Measurements from ENCODE around the gene DCAF7. TPM values are rescaled to one million over a fixed set of nuclear protein-coding genes. Genes with fewer than 3 reads are reported as not detected.
A peak's percentile ranks its signal among the peaks of the same experiment; 100 is the strongest.

The DCAF7 gene
- total RNA-seq, 1 donor from 2014 or later, result 135 TPM

DNA sequence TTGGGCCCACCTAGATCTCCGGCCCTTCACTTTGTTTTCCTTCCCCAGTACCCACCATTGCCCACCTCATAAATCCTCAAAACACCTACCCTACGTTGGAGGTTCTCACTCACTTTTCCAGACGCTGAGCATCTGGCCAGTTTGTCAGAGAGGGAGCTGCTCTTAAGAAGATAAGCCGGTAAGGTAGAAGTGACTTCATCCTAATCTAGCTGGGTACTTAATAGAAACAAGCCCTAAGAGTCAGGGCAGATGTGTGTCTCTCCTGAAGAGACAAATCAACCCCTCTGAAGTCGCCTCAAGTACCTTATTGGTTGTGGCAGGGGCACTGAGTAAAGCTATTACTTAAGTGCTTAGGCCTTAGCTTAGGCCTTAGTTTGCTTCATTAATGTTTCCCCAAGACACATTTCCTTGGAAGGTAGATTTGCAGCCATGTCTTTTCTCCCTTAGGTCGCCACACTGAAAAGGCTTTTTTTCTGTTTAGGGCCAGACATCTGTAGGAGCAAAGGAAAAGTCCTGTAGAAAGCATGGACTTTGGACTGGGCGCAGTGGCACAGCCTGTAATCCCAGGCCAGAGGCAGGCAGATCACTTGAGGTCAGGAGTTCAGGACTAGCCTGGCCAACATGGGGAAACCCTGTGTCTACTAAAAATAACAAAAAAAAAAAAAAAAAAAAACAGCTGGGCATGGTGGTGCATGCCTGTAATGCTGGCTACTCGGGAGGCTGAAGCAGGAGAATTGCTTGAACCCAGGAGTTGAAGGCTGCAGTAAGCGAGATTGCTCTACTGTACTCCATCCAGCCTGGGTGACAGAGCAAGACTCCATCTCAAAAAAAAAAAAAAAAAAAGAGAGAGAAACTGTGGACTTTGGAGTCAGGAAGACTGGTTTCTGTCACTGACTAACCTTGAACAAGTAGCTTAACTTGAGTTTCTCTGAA lies 51.4 kb downstream of the DCAF7 start:
- Mint-ChIP-seq H3K9me3 (ENCODE audit: low read depth) (no peaks in the 10 kb centered on the region), H3K27me3 (no peaks in the 10 kb centered on the region), H3K4me3 (ENCODE audit: low read depth) (peak overlapping the region; percentile 79), H3K36me3 (ENCODE audit: insufficient read depth) (peaks cover 5% of the 10 kb centered on the region), H3K4me1 (ENCODE audit: low read depth) (peaks cover 13% of the 10 kb centered on the region), H3K27ac (peak overlapping the region; percentile 85)
- TF ChIP-seq, protein P1, sequence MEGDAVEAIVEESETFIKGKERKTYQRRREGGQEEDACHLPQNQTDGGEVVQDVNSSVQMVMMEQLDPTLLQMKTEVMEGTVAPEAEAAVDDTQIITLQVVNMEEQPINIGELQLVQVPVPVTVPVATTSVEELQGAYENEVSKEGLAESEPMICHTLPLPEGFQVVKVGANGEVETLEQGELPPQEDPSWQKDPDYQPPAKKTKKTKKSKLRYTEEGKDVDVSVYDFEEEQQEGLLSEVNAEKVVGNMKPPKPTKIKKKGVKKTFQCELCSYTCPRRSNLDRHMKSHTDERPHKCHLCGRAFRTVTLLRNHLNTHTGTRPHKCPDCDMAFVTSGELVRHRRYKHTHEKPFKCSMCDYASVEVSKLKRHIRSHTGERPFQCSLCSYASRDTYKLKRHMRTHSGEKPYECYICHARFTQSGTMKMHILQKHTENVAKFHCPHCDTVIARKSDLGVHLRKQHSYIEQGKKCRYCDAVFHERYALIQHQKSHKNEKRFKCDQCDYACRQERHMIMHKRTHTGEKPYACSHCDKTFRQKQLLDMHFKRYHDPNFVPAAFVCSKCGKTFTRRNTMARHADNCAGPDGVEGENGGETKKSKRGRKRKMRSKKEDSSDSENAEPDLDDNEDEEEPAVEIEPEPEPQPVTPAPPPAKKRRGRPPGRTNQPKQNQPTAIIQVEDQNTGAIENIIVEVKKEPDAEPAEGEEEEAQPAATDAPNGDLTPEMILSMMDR (IDR thresholded peaks at IDR 0.05; ENCODE audit: unreplicated experiment), result no peak
- DNase-seq (ENCODE audit: low spot score, unreplicated experiment), result no peak

DNA sequence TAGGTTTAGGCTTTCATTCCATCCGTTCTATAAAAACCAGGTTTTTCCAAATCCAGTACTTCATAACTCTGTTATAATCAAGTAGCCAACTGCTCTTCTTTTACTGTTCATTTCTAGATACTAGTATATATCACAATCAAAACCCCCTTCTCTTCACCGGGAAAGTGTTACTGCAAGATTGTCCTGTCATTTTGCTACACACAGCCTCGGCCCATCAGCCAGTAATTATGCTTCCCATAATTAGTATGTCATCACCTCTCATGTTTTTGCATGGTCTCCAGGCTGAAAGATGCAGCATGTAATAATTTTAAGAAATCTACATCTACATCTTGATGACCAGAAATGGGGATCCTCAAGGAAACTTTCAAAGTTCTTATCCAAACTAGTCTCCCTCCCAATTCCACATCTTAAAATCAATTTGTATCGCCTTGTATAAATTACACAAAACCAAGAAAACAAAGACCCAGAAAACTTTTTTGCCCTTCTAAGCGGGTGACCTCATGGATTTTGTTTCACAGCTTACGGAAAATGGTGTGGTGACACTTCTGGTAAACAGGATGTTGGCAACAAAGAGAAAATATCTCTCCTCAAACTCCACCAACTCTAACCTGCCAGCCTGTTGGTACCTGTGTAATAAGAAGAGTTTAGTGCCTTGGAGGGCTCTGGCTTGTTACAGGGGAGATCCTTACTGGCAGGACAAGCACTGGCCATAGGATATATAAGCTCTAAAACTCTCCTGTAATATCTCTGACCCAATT lies 59.7 kb downstream of the DCAF7 start:
- TF ChIP-seq, protein P1 (IDR thresholded peaks at IDR 0.05; ENCODE audit: unreplicated experiment), result no peak
- Mint-ChIP-seq H3K4me3 (ENCODE audit: low read depth) (no peak overlapping the region), H3K4me1 (ENCODE audit: low read depth) (no peaks in the 10 kb centered on the region), H3K36me3 (ENCODE audit: insufficient read depth) (peaks cover 4% of the 10 kb centered on the region), H3K27ac (no peak overlapping the region), H3K9me3 (ENCODE audit: low read depth) (no peaks in the 10 kb centered on the region), H3K27me3 (no peaks in the 10 kb centered on the region)
- DNase-seq (ENCODE audit: low spot score, unreplicated experiment), result no peak

DNA sequence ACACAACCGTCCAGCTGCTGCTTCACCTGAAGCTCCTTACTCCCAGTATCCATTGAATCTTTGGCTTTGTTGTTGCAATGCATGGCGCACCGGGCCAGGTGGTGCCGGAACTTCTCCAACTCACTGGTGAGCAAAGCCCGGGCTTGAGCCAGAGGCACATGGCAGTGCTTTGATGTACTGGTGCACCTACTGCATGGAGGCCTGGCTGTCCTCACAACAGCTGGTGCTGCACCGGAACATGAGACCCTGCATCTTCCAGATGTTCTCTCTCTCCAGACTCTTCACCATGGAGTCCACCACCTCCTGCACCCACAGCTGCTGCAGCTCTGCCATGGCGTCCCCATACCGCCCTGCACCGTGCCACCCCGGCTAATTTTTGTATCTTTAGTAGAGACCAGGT lies 60.6 kb downstream of the DCAF7 start:
- no peaks in the 10 kb centered on the region for H3K4me1 Mint-ChIP-seq (ENCODE audit: low read depth)
- no peak overlapping the region for H3K4me3 Mint-ChIP-seq (ENCODE audit: low read depth)
- H3K9me3 Mint-ChIP-seq (ENCODE audit: low read depth), result no peaks in the 10 kb centered on the region
- no peaks in the 10 kb centered on the region for H3K27me3 Mint-ChIP-seq
- peaks cover 2% of the 10 kb centered on the region for H3K36me3 Mint-ChIP-seq (ENCODE audit: insufficient read depth)
- no peak for DNase-seq (ENCODE audit: low spot score, unreplicated experiment)
- TF ChIP-seq, protein P1 (IDR thresholded peaks at IDR 0.05; ENCODE audit: unreplicated experiment), result no peak
- H3K27ac Mint-ChIP-seq, result no peak overlapping the region

DNA sequence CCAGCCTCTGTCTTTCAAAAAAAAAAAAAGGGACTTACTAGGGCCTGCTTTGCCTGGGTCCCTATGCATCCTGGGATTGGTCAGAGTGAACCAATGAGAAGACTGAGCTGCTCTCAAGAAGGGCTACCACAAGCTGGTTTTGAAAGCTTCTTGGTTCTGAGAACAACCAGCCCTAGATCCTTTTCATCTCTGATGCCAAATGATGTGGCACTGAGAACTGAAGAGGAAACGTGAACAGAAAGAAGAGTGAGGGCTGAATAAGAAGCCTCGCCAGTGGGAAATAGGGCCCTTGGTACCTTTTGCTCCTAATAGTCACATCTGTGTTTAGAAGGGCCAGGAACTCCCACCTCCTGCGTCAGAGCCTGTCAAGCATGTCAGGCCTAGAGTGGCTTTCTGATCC lies 61.1 kb downstream of the DCAF7 start:
- Mint-ChIP-seq H3K27me3 (no peaks in the 10 kb centered on the region), H3K4me1 (ENCODE audit: low read depth) (no peaks in the 10 kb centered on the region), H3K36me3 (ENCODE audit: insufficient read depth) (peaks cover 1% of the 10 kb centered on the region), H3K9me3 (ENCODE audit: low read depth) (no peaks in the 10 kb centered on the region), H3K27ac (no peak overlapping the region), H3K4me3 (ENCODE audit: low read depth) (no peak overlapping the region)
- DNase-seq (ENCODE audit: low spot score, unreplicated experiment), result no peak
- TF ChIP-seq, protein P1 (IDR thresholded peaks at IDR 0.05; ENCODE audit: unreplicated experiment), result no peak

DNA sequence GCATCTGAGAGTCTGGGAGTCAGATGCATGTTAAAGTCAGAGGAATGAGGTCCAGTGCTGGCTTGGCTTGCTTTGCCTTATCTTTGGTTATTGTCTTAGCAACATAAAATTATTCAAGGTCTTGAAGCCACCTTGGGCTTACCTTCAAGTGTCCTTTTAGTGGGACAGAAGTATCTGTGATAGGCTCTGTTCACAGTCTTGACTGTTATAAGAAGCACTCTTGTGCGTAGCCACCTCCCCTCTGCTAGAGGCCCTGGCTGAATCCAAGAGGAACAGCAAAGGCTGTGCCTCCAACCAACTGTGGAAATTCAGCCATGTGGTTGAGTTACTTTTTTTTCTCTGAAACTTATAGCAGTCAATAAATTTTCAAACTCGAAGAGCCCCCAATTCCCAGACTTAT lies 63.4 kb downstream of the DCAF7 start:
- no peak for DNase-seq (ENCODE audit: low spot score, unreplicated experiment)
- no peaks in the 10 kb centered on the region for H3K4me1 Mint-ChIP-seq (ENCODE audit: low read depth)
- H3K36me3 Mint-ChIP-seq (ENCODE audit: insufficient read depth), result no peaks in the 10 kb centered on the region
- peaks cover 7% of the 10 kb centered on the region for H3K27me3 Mint-ChIP-seq
- TF ChIP-seq, protein P1 (IDR thresholded peaks at IDR 0.05; ENCODE audit: unreplicated experiment), result no peak
- H3K27ac Mint-ChIP-seq, result no peak overlapping the region
- H3K4me3 Mint-ChIP-seq (ENCODE audit: low read depth), result no peak overlapping the region
- H3K9me3 Mint-ChIP-seq (ENCODE audit: low read depth), result no peaks in the 10 kb centered on the region
